Subcutaneous adipose tissue (tissue), 4 donors: ENCODE results near the gene AHRR. TPM values are rescaled to one million over a fixed set of nuclear protein-coding genes. Genes with fewer than 3 reads are reported as not detected.

ENCODE experiments used
- total RNA-seq, 4 donors: library from RNA; depleted of rRNA; stranded (reverse); fragments of >200 nt; gene quantifications; one replicate each; pipeline ENCODE4 v1.1.0, GENCODE V29; 2016
- TF ChIP-seq, protein P1 (sequence below): fragments of 450-650 bp; IDR thresholded peaks from one replicate; pipeline ENCODE4 v1.5.1; 2016; ENCODE audit warnings: low read depth, mild to moderate bottlenecking, control low read depth, antibody characterized with exemption, moderate library complexity

AHRR gene
- 1 to 10 TPM in 1 of 4 donors, under 1 TPM in 3; 0.34 to 1.1 (median 0.46) TPM for total RNA-seq

GRCh38 chr5:321230-321725 lies at the start of gene AHRR:
TSS of gene AHRR (plus strand) at chr5:321714. CDS start at chr5:343903, 22,189 bp downstream.
- TF ChIP-seq, protein P1, sequence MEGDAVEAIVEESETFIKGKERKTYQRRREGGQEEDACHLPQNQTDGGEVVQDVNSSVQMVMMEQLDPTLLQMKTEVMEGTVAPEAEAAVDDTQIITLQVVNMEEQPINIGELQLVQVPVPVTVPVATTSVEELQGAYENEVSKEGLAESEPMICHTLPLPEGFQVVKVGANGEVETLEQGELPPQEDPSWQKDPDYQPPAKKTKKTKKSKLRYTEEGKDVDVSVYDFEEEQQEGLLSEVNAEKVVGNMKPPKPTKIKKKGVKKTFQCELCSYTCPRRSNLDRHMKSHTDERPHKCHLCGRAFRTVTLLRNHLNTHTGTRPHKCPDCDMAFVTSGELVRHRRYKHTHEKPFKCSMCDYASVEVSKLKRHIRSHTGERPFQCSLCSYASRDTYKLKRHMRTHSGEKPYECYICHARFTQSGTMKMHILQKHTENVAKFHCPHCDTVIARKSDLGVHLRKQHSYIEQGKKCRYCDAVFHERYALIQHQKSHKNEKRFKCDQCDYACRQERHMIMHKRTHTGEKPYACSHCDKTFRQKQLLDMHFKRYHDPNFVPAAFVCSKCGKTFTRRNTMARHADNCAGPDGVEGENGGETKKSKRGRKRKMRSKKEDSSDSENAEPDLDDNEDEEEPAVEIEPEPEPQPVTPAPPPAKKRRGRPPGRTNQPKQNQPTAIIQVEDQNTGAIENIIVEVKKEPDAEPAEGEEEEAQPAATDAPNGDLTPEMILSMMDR = no peak

DNA sequence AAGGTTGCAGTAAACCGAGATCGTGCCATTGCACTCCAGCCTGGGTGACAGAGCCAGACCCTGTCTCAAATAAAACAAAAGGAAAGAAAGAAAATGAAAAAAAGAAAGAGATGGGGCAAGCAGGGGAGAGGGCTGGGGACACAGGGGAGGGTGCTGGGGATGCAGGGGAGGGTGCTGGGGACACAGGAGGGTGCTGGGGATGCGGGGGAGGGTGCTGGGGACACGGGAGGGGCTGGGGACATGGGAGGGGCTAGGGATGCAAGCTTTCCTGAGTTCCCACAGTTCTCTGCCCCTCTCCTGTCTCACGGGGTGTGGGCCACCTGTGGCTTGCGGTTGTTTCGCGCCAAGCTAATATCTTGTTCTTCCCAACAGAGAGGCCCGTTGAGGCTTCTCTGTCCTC lies 42.9 kb upstream of the AHRR start:
- TF ChIP-seq, protein P1 = no peak

DNA sequence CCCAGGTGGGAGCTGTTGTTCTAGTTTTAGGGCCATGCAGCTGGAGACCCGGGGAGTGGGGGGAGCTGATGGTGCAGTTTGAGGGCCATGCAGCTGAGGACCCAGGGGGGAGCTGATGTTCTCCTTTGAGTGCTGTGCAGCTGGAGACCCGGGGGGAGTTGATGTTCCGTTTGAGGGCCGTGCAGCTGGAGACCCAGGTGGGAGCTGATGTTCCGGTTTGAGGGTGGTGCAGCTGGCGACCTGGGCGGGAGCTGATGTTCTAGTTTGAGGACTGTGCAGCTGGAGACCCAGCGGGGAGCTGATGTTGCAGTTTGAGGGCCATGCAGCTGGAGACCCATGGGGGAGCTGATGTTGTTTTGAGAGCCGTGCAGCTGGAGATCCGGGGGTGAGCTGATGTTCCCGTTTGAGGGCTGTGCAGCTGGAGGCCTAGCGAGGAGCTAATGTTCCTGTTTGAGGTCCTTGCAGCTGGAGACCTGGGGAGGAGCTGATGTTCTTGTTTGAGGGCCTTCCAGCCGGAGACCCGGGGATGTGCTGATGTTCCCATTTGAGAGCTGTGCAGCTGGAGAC lies 35.4 kb upstream of the AHRR start:
- TF ChIP-seq, protein P1 = no peak

DNA sequence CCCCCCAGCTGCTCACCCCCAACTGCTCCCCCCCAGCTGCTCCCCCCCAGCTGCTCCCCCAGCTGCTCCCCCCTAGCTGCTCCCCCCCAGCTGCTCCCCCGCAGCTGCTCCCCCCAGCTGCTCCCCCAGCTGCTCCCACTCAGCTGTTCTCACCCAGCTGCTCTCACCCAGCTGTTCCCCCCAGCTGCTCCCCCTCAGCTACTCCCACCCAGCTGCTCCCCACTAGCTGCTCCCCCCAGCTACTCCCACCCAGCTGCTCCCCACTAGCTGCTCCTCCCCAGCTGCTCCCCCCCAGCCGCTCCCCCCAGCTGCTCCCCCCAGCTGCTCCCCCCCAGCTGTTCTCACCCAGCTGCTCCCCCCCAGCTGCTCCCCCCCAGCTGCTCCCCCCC lies 22.8 kb upstream of the AHRR start:
- TF ChIP-seq, protein P1 = no peak

DNA sequence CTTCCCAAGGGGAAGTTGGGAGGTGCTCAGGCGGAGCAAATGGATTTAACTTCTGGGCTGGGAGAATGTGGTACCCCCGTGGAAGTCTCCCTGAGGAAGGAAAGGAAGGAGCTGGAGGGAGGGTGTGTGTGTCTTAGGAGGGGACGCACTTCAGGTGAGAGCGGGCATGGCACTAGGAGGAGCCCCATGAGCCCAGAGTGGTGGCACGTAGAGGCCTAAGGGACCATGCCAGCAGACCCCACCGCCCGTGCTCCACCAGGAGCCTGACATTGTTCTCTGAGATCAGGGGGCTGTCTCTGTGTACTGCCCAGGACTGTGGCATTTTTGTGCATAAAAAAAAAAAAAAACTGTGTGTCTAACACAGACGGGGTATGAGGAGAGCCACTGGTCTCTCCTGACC lies 18.5 kb upstream of the AHRR start:
- TF ChIP-seq, protein P1 = no peak

GRCh38 chr5:305050-305449 lies 16.5 kb upstream of the AHRR start:
- TF ChIP-seq, protein P1 = no peak

- TF ChIP-seq, protein P1 = no peak
Measured at GRCh38 chr5:305459-305858, 16.1 kb upstream of the AHRR start.
